Limb (tissue), 2 donors: Measurements from ENCODE around the gene TOMM40.
"Not testable (repeated sequence)": the region's sequence is repeated elsewhere in the genome, so short reads cannot be mapped to it uniquely, and the experiment has no call there.

ENCODE experiments used
- DNase-seq, 2 donors: peaks; one replicate each; pipeline ENCODE4 v3.0.0-alpha.2; 2016; ENCODE audit errors: extremely low spot score in 2 of 2

TOMM40 gene

GRCh38 chr19:44891016-44891882 is at the start of gene TOMM40:
TSS of gene TOMM40 (plus strand) at chr19:44891254. CDS start at chr19:44891416, 162 bp downstream.
- peak in 1 of 2 donors; percentile 51 for DNase-seq

GRCh38 chr19:44845286-44845611 is 45.8 kb upstream of the TOMM40 start:
- DNase-seq: no peak

DNA sequence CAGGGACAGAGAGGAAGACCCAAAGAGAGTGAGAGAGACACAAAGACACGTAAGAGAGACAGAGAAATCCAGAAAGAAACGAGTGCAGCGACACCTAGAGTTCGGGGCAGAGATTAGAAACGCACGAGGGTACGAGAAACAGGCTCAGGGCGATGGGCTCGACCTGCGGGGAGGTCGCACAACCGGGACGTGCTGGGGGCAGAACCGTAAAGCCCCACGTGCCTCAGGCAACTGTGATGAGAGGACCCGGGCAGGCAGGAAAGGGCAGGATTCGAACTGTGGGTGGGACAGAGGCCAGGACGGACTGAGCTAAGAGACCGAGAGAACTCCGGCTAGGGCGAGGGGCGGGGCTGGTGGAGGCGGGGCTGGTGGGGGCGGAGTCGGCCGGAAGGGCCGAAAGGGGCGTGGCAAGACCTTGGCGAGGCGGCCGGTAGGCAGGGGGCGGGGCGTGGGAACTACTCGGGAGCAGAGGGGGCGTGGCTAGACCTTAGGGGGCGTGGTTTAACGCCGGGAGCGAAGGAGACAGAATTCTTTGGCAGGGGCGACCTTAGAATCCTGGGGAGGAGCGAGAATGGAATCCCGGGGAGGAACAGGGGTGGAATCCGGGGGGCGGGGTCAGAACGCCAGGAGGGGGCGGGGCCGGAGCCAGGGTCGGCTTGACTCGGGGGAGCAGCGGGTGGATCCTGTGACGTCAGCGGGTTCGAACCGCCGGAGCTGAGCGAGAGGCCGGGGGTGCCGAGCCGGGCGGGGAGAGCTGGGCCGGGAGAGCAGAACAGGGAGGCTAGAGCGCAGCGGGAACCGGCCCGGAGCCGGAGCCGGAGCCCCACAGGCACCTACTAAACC is 45.2 kb upstream of the TOMM40 start, which contains the start of gene NECTIN2:
Gene NECTIN2, plus strand, starts transcription at position 686 of the 843 bp plus-strand sequence. CDS start 229 bp downstream, outside the sequence.
- peak; percentile 96 to 100 for DNase-seq

DNA sequence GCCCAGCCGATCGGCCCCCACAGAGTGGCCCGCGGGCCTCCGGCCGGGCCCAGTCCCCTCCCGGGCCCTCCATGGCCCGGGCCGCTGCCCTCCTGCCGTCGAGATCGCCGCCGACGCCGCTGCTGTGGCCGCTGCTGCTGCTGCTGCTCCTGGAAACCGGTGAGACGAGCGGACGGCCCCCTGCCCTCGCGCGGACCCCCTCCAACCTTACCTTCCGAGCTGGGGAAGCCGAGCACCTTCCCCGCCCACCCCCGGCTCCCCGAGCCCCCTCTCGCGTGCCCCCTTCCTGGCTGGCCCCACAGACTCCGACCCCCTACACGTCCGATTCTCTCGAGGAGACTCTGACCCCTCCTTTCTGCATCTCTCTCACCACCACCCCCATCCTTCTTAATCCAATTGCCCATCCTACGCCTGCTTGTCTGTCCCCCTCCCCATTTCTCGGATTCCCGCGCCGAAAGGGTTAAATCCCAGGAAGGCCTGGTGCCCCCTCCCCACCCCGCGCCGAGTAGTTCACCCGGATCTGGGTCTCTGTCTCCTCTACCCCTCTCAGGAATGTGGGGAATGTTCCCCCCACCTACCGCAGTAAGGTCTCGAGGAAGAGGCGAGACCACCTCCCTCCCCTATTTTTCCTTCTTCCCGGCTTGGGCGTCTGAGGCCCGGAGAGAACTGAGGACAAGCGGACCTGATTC is 44.5 kb upstream of the TOMM40 start:
- DNase-seq: peak; percentile 19 to 82

DNA sequence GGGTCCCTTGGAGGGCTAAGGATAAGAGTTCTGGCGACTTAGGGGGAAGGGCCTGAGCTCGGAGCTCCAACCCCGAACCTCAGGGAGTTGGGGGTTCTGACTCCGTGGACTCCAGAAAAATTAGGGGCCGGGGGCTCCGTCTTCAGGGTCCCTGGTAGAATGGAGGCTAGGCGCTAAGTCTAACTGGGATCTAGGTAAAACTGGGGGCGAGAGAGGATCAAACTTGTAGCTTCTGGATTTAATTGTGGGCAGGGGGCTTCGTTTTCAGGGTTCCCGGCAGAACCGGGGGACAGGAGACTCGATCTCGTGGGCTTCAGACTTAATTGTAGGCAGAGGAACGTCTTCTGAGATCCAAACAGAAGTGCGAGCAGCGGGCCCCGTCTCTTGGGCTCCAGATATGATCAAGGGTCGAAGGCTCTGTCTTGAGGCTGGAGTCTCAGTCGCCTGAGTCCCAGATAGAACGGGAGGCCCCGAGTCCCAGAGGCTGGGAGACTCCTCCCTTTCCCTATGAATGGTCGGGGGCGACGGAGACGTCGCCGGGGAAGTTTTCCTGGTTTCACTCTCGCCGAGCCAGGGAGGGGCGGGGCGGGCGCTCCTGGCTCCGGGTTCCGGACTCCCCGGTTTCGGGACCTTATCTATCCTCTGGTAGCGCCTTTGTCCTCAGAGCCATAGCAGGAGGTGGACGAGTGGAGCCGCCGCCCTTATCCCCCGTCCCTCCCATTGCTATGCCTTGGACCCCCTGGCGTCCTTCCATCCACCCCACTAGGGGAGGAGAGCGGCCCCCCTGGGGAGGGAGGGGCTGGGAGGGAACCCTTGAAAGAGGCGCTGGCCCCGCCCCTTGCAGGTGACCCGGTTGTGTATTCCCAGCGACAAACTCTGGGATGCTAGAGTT is 43.7 kb upstream of the TOMM40 start:
- DNase-seq: peak; percentile 15 to 75

GRCh38 chr19:44848036-44848811 is 42.8 kb upstream of the TOMM40 start:
- peak in 1 of 2 donors; percentile 50 for DNase-seq

DNA sequence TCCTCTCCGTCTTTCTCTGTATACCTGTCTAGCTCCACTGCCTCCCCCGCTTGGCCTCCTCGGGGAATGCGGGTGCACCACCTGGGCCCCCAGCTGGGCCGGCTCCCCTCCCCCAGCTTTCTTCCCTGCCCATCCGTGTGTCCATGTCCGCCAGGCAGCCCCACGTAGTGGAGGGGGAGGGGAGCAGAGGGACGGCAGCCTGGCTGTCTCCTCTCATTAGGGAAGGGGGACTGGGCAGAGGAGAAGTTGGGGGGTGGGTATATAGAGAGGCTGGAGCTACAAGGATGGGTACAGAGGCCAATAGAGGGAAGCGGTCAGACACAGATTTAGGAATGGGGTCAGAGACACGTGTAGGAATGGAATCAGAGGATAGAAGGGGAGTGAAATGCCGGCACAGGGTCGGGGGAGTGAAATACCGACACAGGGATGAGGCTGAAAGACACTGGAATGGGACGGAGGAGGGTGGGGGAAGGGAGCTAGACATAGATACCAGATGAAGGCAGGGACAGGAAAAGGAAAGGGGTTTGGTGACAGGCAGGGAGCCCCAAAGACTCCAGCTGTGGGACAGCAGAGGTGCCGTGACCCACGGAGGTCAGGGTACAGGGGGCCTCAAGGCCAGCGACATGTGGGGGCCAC is 42.1 kb upstream of the TOMM40 start:
- DNase-seq: peak in 1 of 2 donors; percentile 53

GRCh38 chr19:44850641-44851109 is 40.4 kb upstream of the TOMM40 start:
- no peak for DNase-seq

- DNase-seq: no peak
Measured at GRCh38 chr19:44851427-44851826, 39.6 kb upstream of the TOMM40 start.

- no peak for DNase-seq
Measured at GRCh38 chr19:44855606-44856005, 35.4 kb upstream of the TOMM40 start.

DNA sequence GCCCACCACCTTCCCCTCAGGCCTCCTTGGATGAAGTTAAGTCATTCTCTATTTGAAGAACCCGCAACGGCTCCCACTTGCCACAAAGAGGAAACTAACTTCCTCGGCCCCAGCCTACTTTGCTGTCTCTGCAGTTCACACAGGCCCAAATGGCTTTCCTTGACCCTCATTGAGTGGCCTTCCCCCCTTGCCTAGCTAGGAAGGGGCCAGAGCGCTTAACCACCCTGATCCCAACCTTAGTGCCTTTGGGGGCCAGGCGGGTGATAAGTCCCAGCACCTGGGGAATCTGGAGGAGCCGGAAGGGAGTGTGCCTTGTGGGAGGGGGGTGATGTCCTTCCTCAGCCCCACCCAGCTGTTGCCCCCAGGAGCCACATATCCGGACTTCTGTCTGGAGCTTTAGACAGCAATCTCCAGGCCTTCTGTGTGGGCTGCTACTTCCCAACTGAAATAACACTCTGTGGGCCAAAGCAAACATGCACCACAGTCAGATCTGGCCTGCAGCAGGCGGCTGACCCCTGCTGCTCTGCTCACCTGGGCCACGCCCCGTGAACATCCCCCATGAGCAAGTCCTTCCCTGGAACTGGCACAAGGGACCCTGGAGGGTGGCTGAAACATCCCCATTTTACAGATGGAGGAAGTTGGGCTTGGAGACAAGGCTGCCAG is 34.5 kb upstream of the TOMM40 start:
- no peak for DNase-seq

DNA sequence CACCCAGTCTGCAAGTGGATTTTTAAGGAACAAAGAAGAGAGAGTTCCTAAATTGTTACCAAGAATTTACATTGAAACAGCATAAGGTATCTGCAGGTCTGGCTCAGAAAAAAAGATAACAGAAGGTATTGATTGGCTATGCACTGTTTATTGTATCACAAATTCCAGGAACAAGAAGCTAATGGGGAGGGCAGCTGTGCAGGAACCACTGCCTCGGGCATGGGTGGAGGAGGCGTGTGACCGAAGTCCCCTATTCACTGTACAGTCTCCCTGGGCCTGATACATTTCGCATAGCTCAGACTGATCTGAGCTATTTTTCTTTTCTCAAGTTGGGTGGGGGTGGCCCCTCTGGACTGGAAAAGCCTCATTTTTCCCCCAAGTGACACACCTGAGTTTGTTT is 33.2 kb upstream of the TOMM40 start:
- no peak for DNase-seq

- DNase-seq: not testable (repeated sequence)
Measured at GRCh38 chr19:44861576-44861975, 29.5 kb upstream of the TOMM40 start.

DNA sequence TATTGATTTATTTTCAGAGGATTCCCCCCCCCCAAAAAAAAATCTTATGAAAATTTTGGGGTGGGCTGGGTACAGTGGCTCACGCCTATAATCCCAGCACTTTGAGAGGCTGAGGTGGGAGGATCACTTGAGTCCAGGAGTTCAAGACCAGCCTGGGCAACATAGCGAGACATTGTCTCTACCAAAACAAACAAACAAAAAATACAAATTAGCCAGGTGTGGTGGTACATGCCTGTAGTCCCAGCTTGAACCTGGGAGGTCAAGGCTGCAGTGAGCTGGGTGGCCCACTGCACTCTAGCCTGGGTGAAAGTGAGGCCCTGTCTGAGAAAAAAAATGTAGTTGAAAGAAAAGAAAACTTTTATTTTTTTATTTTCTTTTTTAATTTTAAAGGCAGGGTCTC is 27.1 kb upstream of the TOMM40 start:
- no peak for DNase-seq

DNA sequence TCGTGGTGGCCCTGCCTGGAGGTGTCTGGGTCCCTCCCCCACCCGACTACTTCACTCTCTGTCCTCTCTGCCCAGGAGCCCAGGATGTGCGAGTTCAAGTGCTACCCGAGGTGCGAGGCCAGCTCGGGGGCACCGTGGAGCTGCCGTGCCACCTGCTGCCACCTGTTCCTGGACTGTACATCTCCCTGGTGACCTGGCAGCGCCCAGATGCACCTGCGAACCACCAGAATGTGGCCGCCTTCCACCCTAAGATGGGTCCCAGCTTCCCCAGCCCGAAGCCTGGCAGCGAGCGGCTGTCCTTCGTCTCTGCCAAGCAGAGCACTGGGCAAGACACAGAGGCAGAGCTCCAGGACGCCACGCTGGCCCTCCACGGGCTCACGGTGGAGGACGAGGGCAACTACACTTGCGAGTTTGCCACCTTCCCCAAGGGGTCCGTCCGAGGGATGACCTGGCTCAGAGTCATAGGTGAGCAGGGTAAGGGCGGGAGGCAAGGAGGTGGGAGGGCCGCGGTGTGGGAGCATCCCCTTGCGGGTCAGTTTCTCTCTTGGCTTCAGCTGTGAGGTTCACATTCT is 25.8 kb upstream of the TOMM40 start:
- no peak for DNase-seq

DNA sequence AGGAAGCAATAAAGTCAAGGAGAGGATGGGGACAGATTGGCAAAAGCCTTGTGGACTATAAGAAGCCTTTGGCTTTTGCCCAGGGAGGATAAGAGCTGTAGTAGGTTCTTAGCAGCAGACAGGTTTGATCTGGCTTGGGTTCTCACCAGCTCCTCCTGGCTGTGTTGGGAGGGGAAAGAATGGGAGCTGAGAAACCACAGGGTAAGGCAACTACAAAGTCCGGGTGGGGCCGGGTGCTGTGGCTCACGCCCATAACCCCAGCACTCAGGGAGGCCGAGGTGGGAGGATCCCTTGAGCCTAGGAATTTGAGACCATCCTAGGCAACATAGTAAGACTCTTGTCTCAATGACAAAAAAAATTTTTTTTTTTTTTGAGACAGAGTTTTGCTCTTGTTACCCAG is 24.4 kb upstream of the TOMM40 start:
- DNase-seq: no peak

- DNase-seq: no peak
Measured at GRCh38 chr19:44867578-44867977, 23.5 kb upstream of the TOMM40 start.

GRCh38 chr19:44869733-44870470 is 21.2 kb upstream of the TOMM40 start:
- no peak for DNase-seq
